GM23338 (cell line): ENCODE results near the gene KCTD1. TPM values are rescaled to one million over a fixed set of nuclear protein-coding genes. Genes with fewer than 3 reads are reported as not detected.
A peak's percentile ranks its signal among the peaks of the same experiment; 100 is the strongest.

ENCODE experiments used
- ATAC-seq: fragments of 200-7000 bp; cut with Tn5 transposase; 3 replicates; pipeline ENCODE4 v1.9.1; 2020
- DNase-seq: peaks from one replicate; pipeline ENCODE4 v3.0.0-alpha.2; 2015; ENCODE audit warnings: low spot score
- H2AFZ ChIP-seq: fragments of 200-600 bp; sonication (generic); 2 replicates; pipeline ENCODE4 v1.8.0; 2016; ENCODE audit warnings: antibody characterized with exemption, mild to moderate bottlenecking, moderate library complexity
- H3F3A ChIP-seq: fragments of 200-600 bp; sonication (generic); replicated peaks from 2 replicates; pipeline ENCODE4 v1.8.0; 2017; ENCODE audit warnings: antibody characterized with exemption, mixed run types, low read depth
- H3K27ac ChIP-seq: fragments of 200-600 bp; sonication (generic); 2 replicates; pipeline ENCODE4 v1.6.1; 2016; ENCODE audit warnings: low read depth
- H3K27me3 ChIP-seq: fragments of 200-600 bp; sonication (generic); 2 replicates; pipeline ENCODE4 v1.8.0; 2016; ENCODE audit warnings: mild to moderate bottlenecking, mixed run types, moderate library complexity; ENCODE audit not compliant: insufficient read depth
- H3K36me3 ChIP-seq: fragments of 200-600 bp; sonication (generic); 2 replicates; pipeline ENCODE4 v1.8.0; 2016; ENCODE audit warnings: mild to moderate bottlenecking; ENCODE audit not compliant: insufficient read depth
- H3K4me1 ChIP-seq: fragments of 200-600 bp; sonication (generic); 2 replicates; pipeline ENCODE4 v1.8.0; 2016; ENCODE audit warnings: mild to moderate bottlenecking, moderate library complexity; ENCODE audit not compliant: insufficient read depth
- H3K4me2 ChIP-seq: fragments of 200-600 bp; sonication (generic); 2 replicates; pipeline ENCODE4 v1.7.1; 2017; ENCODE audit warnings: mixed run types
- H3K4me3 ChIP-seq: fragments of 200-600 bp; sonication (generic); 2 replicates; pipeline ENCODE4 v1.6.1; 2016; ENCODE audit warnings: mixed run types
- H3K79me2 ChIP-seq: fragments of 200-600 bp; sonication (generic); replicated peaks from 2 replicates; pipeline ENCODE4 v1.8.0; 2017; ENCODE audit warnings: mild to moderate bottlenecking; ENCODE audit not compliant: insufficient read depth
- H3K9me2 ChIP-seq: fragments of 200-600 bp; sonication (generic); 2 replicates; pipeline ENCODE4 v1.8.0; 2017; ENCODE audit not compliant: insufficient read depth
- H4K20me1 ChIP-seq: fragments of 200-600 bp; sonication (generic); replicated peaks from 2 replicates; pipeline ENCODE4 v1.8.0; 2017; ENCODE audit warnings: mild to moderate bottlenecking; ENCODE audit not compliant: insufficient read depth
- H3K27ac Mint-ChIP-seq: 2 replicates; pipeline ENCODE4 v1.8.0; 2020; ENCODE audit warnings: inconsistent platforms, mild to moderate bottlenecking, moderate library complexity, mixed read lengths
- H3K27me3 Mint-ChIP-seq: 3 replicates; pipeline ENCODE4 v1.8.0; 2022; ENCODE audit warnings: low read depth, mild to moderate bottlenecking, moderate library complexity, mixed read lengths, inconsistent platforms; ENCODE audit not compliant: insufficient read depth, poor library complexity
- H3K36me3 Mint-ChIP-seq: 3 replicates; pipeline ENCODE4 v1.8.0; 2021; ENCODE audit warnings: low read depth, mild to moderate bottlenecking, inconsistent platforms, moderate library complexity, mixed read lengths
- H3K4me1 Mint-ChIP-seq: 3 replicates; pipeline ENCODE4 v1.8.0; 2020; ENCODE audit warnings: mild to moderate bottlenecking, inconsistent platforms, mixed read lengths
- H3K4me3 Mint-ChIP-seq: 3 replicates; pipeline ENCODE4 v1.8.0; 2021; ENCODE audit warnings: moderate library complexity, mild to moderate bottlenecking, inconsistent platforms, mixed read lengths
- H3K9me3 Mint-ChIP-seq: 3 replicates; pipeline ENCODE4 v1.8.0; 2020; ENCODE audit warnings: moderate library complexity, mild to moderate bottlenecking, inconsistent platforms, mixed read lengths
- CTCF ChIP-seq, 2 experiments: fragments of 200-600 bp in 1 of 2; sonication (generic) in 1 of 2; conservative IDR thresholded peaks; 2 replicates each; pipeline versions ENCODE4 v1.5.1 to v1.6.1; 2016 to 2017; ENCODE audit warnings: antibody characterized with exemption in 2 of 2, low read depth in 2 of 2, mild to moderate bottlenecking in 2 of 2, moderate library complexity in 1 of 2
- EZH2 ChIP-seq: fragments of 200-600 bp; sonication (generic); IDR thresholded peaks from one replicate; pipeline ENCODE4 v1.8.0; 2017; ENCODE audit warnings: antibody characterized with exemption, mild to moderate bottlenecking, low read depth; ENCODE audit not compliant: unreplicated experiment
- microRNA-seq: library from miRNA; unstranded; fragments of <30 nt; microRNA quantifications from one replicate; pipeline ENCODE4, GENCODE V29; 2017
- polyA plus RNA-seq: library from polyadenylated mRNA; unstranded; fragments of >200 nt; fragmentation: Nextera tagmentation; extraction: Ambion mirVana; gene quantifications from 2 replicates; pipeline ENCODE4 v1.2.1, GENCODE V29; 2016
- small RNA-seq: library from RNA; depleted of rRNA; stranded (forward); fragments of <200 nt; gene quantifications from one replicate; pipeline ENCODE3, GENCODE V24; 2014; ENCODE audit warnings: low replicate concordance
- total RNA-seq: library from RNA; depleted of rRNA; stranded (reverse); fragments of >200 nt; shearing (Covaris generic); gene quantifications from 2 replicates; pipeline ENCODE4 v1.2.3, GENCODE V29; 2014

Gene KCTD1
- total and polyA plus RNA-seq, 2 experiments from 2014 or later = 7.1 to 20.5 TPM

DNA sequence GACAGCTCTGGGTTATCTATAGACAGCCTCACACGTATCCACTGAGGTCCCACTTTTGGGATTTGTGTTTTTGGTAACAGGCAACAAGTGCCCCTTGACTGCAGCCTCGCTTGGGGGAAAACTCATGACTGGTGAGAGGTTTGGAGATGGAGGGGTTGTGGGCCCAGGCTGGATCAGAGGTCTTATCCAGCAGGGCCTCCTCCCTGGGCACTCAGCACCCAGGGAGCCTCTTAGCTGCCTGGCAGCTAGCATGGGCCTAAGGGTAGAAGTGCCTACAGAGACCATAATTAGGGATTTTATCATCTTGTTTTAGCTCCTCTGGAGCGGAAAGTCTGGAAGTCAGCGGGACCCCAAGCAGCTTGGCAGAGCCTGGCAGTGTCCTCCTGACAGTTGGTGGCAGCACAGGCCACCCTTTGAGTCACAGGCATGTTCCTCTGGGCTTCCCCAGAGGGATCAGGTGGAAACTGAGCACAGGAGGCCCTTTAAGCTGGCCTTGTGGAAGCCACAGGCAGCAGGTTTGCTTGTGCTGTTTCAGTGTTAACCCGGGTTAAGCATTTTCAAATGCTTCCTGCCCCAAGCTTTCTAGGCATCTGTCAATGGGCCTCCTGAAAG, 143.1 kb downstream of the KCTD1 start:
- no peaks in the 10 kb centered on the region for H4K20me1 ChIP-seq
- Mint-ChIP-seq H3K27ac (no peak overlapping the region), H3K27me3 (peaks cover 3% of the 10 kb centered on the region), H3K36me3 (no peaks in the 10 kb centered on the region), H3K9me3 (no peaks in the 10 kb centered on the region), H3K4me3 (no peak overlapping the region), H3K4me1 (peaks cover 23% of the 10 kb centered on the region)
- DNase-seq (peak; percentile 36), ATAC-seq (peak; percentile 70)
- peak overlapping the region; percentile 52; the same call in 1 of the 2 replicates for H2AFZ ChIP-seq
- TF ChIP-seq EZH2 (no peak), CTCF (conservative IDR thresholded peaks at IDR 0.05; ENCODE audit: low read depth in 2 of 2) (peak; percentile 38 to 78)
- no peaks in the 10 kb centered on the region for H3K27me3 ChIP-seq
- 0 out of 2 replicates have a peak, but pooled peaks cover 7% of the 10 kb centered on the region for H3K9me2 ChIP-seq
- no peak overlapping the region for H3K4me3 ChIP-seq
- no peaks in the 10 kb centered on the region for H3K36me3 ChIP-seq
- H3K27ac ChIP-seq = no peak overlapping the region
- no peaks in the 10 kb centered on the region for H3K79me2 ChIP-seq
- H3K4me1 ChIP-seq = peaks cover 6% of the 10 kb centered on the region
- H3K4me2 ChIP-seq = no peak overlapping the region
- no peaks in the 10 kb centered on the region for H3F3A ChIP-seq

Small RNA genes lying within 50 kb of the gene (microRNA-seq; reads per million reads assigned to microRNA genes)
- not detected for gene MIR8057

Small RNA genes lying within 50 kb of the gene (small RNA-seq; reads per million reads assigned to genes)
- not detected for gene MIR8057
